ENCODE measurements around the gene HSBP1L1. TPM values are rescaled to one million over a fixed set of nuclear protein-coding genes. Genes with fewer than 3 reads are reported as not detected.

HSBP1L1 gene
- total and polyA plus RNA-seq, 2 experiments from 2014 or later, result 1.8 to 3.7 TPM

DNA sequence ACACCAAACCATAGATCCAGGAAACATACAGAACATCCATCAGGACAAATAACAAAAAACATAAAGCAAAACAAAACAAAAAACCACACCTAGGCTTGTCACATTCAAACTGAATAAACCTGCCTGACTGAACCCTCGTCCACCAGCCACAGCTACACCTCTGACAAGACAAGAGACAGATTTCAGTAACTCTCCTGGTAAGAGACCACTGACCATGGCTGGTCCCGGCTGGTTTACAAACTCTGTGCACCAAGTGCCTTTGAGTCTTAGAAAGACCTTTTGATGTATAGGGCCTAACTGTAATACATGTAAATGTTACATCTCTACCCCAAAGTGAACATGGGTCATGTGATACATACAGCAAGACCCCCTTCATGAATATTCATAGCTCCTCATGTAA lies 8.2 kb upstream of the HSBP1L1 start:
- Histone ChIP-seq H3K4me2 (no peak overlapping the region), H3F3A (replicated peaks; ENCODE audit: low read depth) (0 out of 2 replicates have a peak, but pooled peaks cover 2% of the 10 kb centered on the region), H3K4me1 (ENCODE audit: insufficient read depth) (peaks cover 25% of the 10 kb centered on the region), H2AFZ (no peak overlapping the region), H3K4me3 (no peak overlapping the region), H4K20me1 (replicated peaks; ENCODE audit: insufficient read depth) (peaks cover 7% of the 10 kb centered on the region), H3K36me3 (ENCODE audit: insufficient read depth) (no peaks in the 10 kb centered on the region), H3K9me2 (ENCODE audit: insufficient read depth) (no peaks in the 10 kb centered on the region), H3K27me3 (ENCODE audit: insufficient read depth) (peaks cover 90% of the 10 kb centered on the region), H3K79me2 (replicated peaks; ENCODE audit: insufficient read depth) (no peaks in the 10 kb centered on the region), H3K27ac (ENCODE audit: low read depth) (no peak overlapping the region)
- Mint-ChIP-seq H3K27me3 (ENCODE audit: insufficient read depth, low read depth, poor library complexity) (peaks cover 76% of the 10 kb centered on the region), H3K36me3 (ENCODE audit: low read depth) (no peaks in the 10 kb centered on the region), H3K4me1 (peaks cover 27% of the 10 kb centered on the region), H3K4me3 (no peak overlapping the region), H3K9me3 (no peaks in the 10 kb centered on the region), H3K27ac (no peak overlapping the region)
- ATAC-seq (no peak), DNase-seq (ENCODE audit: low spot score) (no peak)
- TF ChIP-seq JUNB (IDR thresholded peaks at IDR 0.05; ENCODE audit: unreplicated experiment), result no peak
- no peak for TF ChIP-seq ZNF331 (CRISPR knock-in tag; IDR thresholded peaks at IDR 0.05; ENCODE audit: low read depth)
- TF ChIP-seq NANOG (IDR thresholded peaks at IDR 0.05; ENCODE audit: borderline replicate concordance), result no peak
- TF ChIP-seq CREB1 (CRISPR knock-in tag; IDR thresholded peaks at IDR 0.05; ENCODE audit: low read depth), result no peak
- TF ChIP-seq POLR2AphosphoS5 (IDR thresholded peaks at IDR 0.05; ENCODE audit: low read depth), result no peak
- no peak for TF ChIP-seq EZH2 (IDR thresholded peaks at IDR 0.05; ENCODE audit: low read depth, unreplicated experiment)
- TF ChIP-seq, protein P1, sequence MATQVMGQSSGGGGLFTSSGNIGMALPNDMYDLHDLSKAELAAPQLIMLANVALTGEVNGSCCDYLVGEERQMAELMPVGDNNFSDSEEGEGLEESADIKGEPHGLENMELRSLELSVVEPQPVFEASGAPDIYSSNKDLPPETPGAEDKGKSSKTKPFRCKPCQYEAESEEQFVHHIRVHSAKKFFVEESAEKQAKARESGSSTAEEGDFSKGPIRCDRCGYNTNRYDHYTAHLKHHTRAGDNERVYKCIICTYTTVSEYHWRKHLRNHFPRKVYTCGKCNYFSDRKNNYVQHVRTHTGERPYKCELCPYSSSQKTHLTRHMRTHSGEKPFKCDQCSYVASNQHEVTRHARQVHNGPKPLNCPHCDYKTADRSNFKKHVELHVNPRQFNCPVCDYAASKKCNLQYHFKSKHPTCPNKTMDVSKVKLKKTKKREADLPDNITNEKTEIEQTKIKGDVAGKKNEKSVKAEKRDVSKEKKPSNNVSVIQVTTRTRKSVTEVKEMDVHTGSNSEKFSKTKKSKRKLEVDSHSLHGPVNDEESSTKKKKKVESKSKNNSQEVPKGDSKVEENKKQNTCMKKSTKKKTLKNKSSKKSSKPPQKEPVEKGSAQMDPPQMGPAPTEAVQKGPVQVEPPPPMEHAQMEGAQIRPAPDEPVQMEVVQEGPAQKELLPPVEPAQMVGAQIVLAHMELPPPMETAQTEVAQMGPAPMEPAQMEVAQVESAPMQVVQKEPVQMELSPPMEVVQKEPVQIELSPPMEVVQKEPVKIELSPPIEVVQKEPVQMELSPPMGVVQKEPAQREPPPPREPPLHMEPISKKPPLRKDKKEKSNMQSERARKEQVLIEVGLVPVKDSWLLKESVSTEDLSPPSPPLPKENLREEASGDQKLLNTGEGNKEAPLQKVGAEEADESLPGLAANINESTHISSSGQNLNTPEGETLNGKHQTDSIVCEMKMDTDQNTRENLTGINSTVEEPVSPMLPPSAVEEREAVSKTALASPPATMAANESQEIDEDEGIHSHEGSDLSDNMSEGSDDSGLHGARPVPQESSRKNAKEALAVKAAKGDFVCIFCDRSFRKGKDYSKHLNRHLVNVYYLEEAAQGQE (IDR thresholded peaks at IDR 0.05; ENCODE audit: unreplicated experiment), result no peak
- TF ChIP-seq, protein P2, sequence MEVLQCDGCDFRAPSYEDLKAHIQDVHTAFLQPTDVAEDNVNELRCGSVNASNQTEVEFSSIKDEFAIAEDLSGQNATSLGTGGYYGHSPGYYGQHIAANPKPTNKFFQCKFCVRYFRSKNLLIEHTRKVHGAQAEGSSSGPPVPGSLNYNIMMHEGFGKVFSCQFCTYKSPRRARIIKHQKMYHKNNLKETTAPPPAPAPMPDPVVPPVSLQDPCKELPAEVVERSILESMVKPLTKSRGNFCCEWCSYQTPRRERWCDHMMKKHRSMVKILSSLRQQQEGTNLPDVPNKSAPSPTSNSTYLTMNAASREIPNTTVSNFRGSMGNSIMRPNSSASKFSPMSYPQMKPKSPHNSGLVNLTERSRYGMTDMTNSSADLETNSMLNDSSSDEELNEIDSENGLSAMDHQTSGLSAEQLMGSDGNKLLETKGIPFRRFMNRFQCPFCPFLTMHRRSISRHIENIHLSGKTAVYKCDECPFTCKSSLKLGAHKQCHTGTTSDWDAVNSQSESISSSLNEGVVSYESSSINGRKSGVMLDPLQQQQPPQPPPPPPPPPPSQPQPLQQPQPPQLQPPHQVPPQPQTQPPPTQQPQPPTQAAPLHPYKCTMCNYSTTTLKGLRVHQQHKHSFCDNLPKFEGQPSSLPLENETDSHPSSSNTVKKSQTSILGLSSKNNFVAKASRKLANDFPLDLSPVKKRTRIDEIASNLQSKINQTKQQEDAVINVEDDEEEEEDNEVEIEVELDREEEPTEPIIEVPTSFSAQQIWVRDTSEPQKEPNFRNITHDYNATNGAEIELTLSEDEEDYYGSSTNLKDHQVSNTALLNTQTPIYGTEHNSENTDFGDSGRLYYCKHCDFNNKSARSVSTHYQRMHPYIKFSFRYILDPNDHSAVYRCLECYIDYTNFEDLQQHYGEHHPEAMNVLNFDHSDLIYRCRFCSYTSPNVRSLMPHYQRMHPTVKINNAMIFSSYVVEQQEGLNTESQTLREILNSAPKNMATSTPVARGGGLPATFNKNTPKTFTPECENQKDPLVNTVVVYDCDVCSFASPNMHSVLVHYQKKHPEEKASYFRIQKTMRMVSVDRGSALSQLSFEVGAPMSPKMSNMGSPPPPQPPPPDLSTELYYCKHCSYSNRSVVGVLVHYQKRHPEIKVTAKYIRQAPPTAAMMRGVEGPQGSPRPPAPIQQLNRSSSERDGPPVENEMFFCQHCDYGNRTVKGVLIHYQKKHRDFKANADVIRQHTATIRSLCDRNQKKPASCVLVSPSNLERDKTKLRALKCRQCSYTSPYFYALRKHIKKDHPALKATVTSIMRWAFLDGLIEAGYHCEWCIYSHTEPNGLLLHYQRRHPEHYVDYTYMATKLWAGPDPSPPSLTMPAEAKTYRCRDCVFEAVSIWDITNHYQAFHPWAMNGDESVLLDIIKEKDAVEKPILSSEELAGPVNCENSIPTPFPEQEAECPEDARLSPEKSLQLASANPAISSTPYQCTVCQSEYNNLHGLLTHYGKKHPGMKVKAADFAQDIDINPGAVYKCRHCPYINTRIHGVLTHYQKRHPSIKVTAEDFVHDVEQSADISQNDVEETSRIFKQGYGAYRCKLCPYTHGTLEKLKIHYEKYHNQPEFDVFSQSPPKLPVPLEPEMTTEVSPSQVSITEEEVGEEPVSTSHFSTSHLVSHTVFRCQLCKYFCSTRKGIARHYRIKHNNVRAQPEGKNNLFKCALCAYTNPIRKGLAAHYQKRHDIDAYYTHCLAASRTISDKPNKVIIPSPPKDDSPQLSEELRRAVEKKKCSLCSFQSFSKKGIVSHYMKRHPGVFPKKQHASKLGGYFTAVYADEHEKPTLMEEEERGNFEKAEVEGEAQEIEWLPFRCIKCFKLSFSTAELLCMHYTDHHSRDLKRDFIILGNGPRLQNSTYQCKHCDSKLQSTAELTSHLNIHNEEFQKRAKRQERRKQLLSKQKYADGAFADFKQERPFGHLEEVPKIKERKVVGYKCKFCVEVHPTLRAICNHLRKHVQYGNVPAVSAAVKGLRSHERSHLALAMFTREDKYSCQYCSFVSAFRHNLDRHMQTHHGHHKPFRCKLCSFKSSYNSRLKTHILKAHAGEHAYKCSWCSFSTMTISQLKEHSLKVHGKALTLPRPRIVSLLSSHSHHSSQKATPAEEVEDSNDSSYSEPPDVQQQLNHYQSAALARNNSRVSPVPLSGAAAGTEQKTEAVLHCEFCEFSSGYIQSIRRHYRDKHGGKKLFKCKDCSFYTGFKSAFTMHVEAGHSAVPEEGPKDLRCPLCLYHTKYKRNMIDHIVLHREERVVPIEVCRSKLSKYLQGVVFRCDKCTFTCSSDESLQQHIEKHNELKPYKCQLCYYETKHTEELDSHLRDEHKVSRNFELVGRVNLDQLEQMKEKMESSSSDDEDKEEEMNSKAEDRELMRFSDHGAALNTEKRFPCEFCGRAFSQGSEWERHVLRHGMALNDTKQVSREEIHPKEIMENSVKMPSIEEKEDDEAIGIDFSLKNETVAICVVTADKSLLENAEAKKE (CRISPR knock-in tag; IDR thresholded peaks at IDR 0.05), result no peak
- TF ChIP-seq, protein P3, sequence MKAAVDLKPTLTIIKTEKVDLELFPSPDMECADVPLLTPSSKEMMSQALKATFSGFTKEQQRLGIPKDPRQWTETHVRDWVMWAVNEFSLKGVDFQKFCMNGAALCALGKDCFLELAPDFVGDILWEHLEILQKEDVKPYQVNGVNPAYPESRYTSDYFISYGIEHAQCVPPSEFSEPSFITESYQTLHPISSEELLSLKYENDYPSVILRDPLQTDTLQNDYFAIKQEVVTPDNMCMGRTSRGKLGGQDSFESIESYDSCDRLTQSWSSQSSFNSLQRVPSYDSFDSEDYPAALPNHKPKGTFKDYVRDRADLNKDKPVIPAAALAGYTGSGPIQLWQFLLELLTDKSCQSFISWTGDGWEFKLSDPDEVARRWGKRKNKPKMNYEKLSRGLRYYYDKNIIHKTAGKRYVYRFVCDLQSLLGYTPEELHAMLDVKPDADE (IDR thresholded peaks at IDR 0.05), result no peak
- no peak for TF ChIP-seq EZH2phosphoT487 (IDR thresholded peaks at IDR 0.05; ENCODE audit: unreplicated experiment)
- TF ChIP-seq, protein P4, sequence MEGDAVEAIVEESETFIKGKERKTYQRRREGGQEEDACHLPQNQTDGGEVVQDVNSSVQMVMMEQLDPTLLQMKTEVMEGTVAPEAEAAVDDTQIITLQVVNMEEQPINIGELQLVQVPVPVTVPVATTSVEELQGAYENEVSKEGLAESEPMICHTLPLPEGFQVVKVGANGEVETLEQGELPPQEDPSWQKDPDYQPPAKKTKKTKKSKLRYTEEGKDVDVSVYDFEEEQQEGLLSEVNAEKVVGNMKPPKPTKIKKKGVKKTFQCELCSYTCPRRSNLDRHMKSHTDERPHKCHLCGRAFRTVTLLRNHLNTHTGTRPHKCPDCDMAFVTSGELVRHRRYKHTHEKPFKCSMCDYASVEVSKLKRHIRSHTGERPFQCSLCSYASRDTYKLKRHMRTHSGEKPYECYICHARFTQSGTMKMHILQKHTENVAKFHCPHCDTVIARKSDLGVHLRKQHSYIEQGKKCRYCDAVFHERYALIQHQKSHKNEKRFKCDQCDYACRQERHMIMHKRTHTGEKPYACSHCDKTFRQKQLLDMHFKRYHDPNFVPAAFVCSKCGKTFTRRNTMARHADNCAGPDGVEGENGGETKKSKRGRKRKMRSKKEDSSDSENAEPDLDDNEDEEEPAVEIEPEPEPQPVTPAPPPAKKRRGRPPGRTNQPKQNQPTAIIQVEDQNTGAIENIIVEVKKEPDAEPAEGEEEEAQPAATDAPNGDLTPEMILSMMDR (conservative IDR thresholded peaks at IDR 0.05; ENCODE audit: low read depth in 2 of 2), result no peak
- TF ChIP-seq STAT1 (IDR thresholded peaks at IDR 0.05; ENCODE audit: unreplicated experiment), result no peak

Data from GM23338 (cell line).